ENCODE results near the gene ZNF275.

Gene ZNF275

GRCh38 chrX:153357877-153358276, 23.9 kb downstream of the ZNF275 start:
- WGBS, 2 donors (ENCODE audit: extremely low coverage in 2 of 2, insufficient read length in 2 of 2, insufficient replicate concordance in 1 of 2), result no CpG with 5 or more reads among the region's 1 CpG
- Histone ChIP-seq H2BK12ac (ENCODE audit: low read length) (no peak overlapping the region), H2BK5ac (ENCODE audit: low read length) (no peak overlapping the region), H2BK120ac (ENCODE audit: low read depth, low read length) (no peak overlapping the region), H3K14ac (ENCODE audit: low read length) (no peak overlapping the region), H3K4me1 (ENCODE audit: control insufficient read depth in 2 of 2, insufficient read depth in 1 of 2, low read depth in 1 of 2, low read length in 2 of 2) (no peaks in the 10 kb centered on the region), H4K91ac (ENCODE audit: low read depth, low read length, poor library complexity) (no peak overlapping the region), H3K9ac (ENCODE audit: low read depth, low read length, poor library complexity) (no peak overlapping the region), H3K18ac (ENCODE audit: low read length) (no peak overlapping the region), H3K9me3 (replicated peaks in 1 of 2; ENCODE audit: control insufficient read depth in 2 of 2, insufficient read depth in 1 of 2, low read depth in 1 of 2, low read length in 2 of 2) (no peaks in the 10 kb centered on the region), H3K27me3 (ENCODE audit: control insufficient read depth in 3 of 3, insufficient read depth in 3 of 3, low read depth in 1 of 3, low read length in 3 of 3) (peaks cover 0 to 10% (median 0%) of the 10 kb centered on the region in 3 experiments), H3K23ac (ENCODE audit: low read depth, low read length, poor library complexity) (no peak overlapping the region), H3K36me3 (replicated peaks in 1 of 2; ENCODE audit: control insufficient read depth in 2 of 2, insufficient read depth in 2 of 2, low read length in 2 of 2) (no peaks in the 10 kb centered on the region), H3K4ac (ENCODE audit: low read length) (no peak overlapping the region), H2AFZ (ENCODE audit: low read length) (no peak overlapping the region), H3K27ac (replicated peaks; ENCODE audit: low read length) (no peak overlapping the region), H2BK15ac (ENCODE audit: low read length) (no peak overlapping the region), H4K8ac (ENCODE audit: low read depth, low read length) (no peak overlapping the region), H3K4me3 (ENCODE audit: low read length in 2 of 2) (no peak overlapping the region), H2AK5ac (ENCODE audit: low read depth, low read length) (no peak overlapping the region), H3K79me1 (ENCODE audit: low read depth, low read length) (no peaks in the 10 kb centered on the region), H3K4me2 (ENCODE audit: insufficient read depth, low read length, poor library complexity, severe bottlenecking) (no peak overlapping the region)
- no peak for DNase-seq (ENCODE audit: low spot score)

- H3K4me3 ChIP-seq (ENCODE audit: low read length in 2 of 2), result no peak overlapping the region
- H2AFZ ChIP-seq (ENCODE audit: low read length), result no peak overlapping the region
- H2BK15ac ChIP-seq (ENCODE audit: low read length), result no peak overlapping the region
- H3K27me3 ChIP-seq (ENCODE audit: control insufficient read depth in 3 of 3, insufficient read depth in 3 of 3, low read depth in 1 of 3, low read length in 3 of 3), result no peaks in the 10 kb centered on the region
- no peak overlapping the region for H3K23ac ChIP-seq (ENCODE audit: low read depth, low read length, poor library complexity)
- no peak overlapping the region for H4K8ac ChIP-seq (ENCODE audit: low read depth, low read length)
- H3K4me1 ChIP-seq (ENCODE audit: control insufficient read depth in 2 of 2, insufficient read depth in 1 of 2, low read depth in 1 of 2, low read length in 2 of 2), result no peaks in the 10 kb centered on the region
- H2BK120ac ChIP-seq (ENCODE audit: low read depth, low read length), result no peak overlapping the region
- no peak overlapping the region for H3K9ac ChIP-seq (ENCODE audit: low read depth, low read length, poor library complexity)
- no peak overlapping the region for H2AK5ac ChIP-seq (ENCODE audit: low read depth, low read length)
- H3K27ac ChIP-seq (replicated peaks; ENCODE audit: low read length), result no peak overlapping the region
- no peak overlapping the region for H3K4me2 ChIP-seq (ENCODE audit: insufficient read depth, low read length, poor library complexity, severe bottlenecking)
- no peak overlapping the region for H3K14ac ChIP-seq (ENCODE audit: low read length)
- H2BK12ac ChIP-seq (ENCODE audit: low read length), result no peak overlapping the region
- H3K4ac ChIP-seq (ENCODE audit: low read length), result no peak overlapping the region
- WGBS, 2 donors (ENCODE audit: extremely low coverage in 2 of 2, insufficient read length in 2 of 2, insufficient replicate concordance in 1 of 2), result no CpG with 5 or more reads among the region's 2 CpGs
- H4K91ac ChIP-seq (ENCODE audit: low read depth, low read length, poor library complexity), result no peak overlapping the region
- DNase-seq (ENCODE audit: low spot score), result no peak
- H3K79me1 ChIP-seq (ENCODE audit: low read depth, low read length), result no peaks in the 10 kb centered on the region
- no peak overlapping the region for H2BK5ac ChIP-seq (ENCODE audit: low read length)
- H3K36me3 ChIP-seq (replicated peaks in 1 of 2; ENCODE audit: control insufficient read depth in 2 of 2, insufficient read depth in 2 of 2, low read length in 2 of 2), result no peaks in the 10 kb centered on the region
- H3K18ac ChIP-seq (ENCODE audit: low read length), result no peak overlapping the region
- H3K9me3 ChIP-seq (replicated peaks in 1 of 2; ENCODE audit: control insufficient read depth in 2 of 2, insufficient read depth in 1 of 2, low read depth in 1 of 2, low read length in 2 of 2), result no peaks in the 10 kb centered on the region
These were observed 27.9 kb downstream of the ZNF275 start for GRCh38 chrX:153361781-153362397.

- no peak overlapping the region for H3K9ac ChIP-seq (ENCODE audit: low read depth, low read length, poor library complexity)
- no peak overlapping the region for H3K27ac ChIP-seq (replicated peaks; ENCODE audit: low read length)
- DNase-seq (ENCODE audit: low spot score), result no peak
- no peak overlapping the region for H3K23ac ChIP-seq (ENCODE audit: low read depth, low read length, poor library complexity)
- H3K79me1 ChIP-seq (ENCODE audit: low read depth, low read length), result no peaks in the 10 kb centered on the region
- no peaks in the 10 kb centered on the region for H3K9me3 ChIP-seq (replicated peaks in 1 of 2; ENCODE audit: control insufficient read depth in 2 of 2, insufficient read depth in 1 of 2, low read depth in 1 of 2, low read length in 2 of 2)
- no peak overlapping the region for H2BK12ac ChIP-seq (ENCODE audit: low read length)
- no peak overlapping the region for H2AFZ ChIP-seq (ENCODE audit: low read length)
- H3K4me3 ChIP-seq (ENCODE audit: low read length in 2 of 2), result no peak overlapping the region
- no peak overlapping the region for H3K4ac ChIP-seq (ENCODE audit: low read length)
- no CpG with 5 or more reads among the region's 4 CpGs for WGBS, 2 donors (ENCODE audit: extremely low coverage in 2 of 2, insufficient read length in 2 of 2, insufficient replicate concordance in 1 of 2)
- H4K91ac ChIP-seq (ENCODE audit: low read depth, low read length, poor library complexity), result no peak overlapping the region
- peaks cover 0 to 8% (median 0%) of the 10 kb centered on the region in 3 experiments for H3K27me3 ChIP-seq (ENCODE audit: control insufficient read depth in 3 of 3, insufficient read depth in 3 of 3, low read depth in 1 of 3, low read length in 3 of 3)
- H3K14ac ChIP-seq (ENCODE audit: low read length), result no peak overlapping the region
- H2AK5ac ChIP-seq (ENCODE audit: low read depth, low read length), result no peak overlapping the region
- no peak overlapping the region for H4K8ac ChIP-seq (ENCODE audit: low read depth, low read length)
- no peak overlapping the region for H2BK5ac ChIP-seq (ENCODE audit: low read length)
- no peak overlapping the region for H2BK120ac ChIP-seq (ENCODE audit: low read depth, low read length)
- H3K4me1 ChIP-seq (ENCODE audit: control insufficient read depth in 2 of 2, insufficient read depth in 1 of 2, low read depth in 1 of 2, low read length in 2 of 2), result no peaks in the 10 kb centered on the region
- H2BK15ac ChIP-seq (ENCODE audit: low read length), result no peak overlapping the region
- H3K4me2 ChIP-seq (ENCODE audit: insufficient read depth, low read length, poor library complexity, severe bottlenecking), result no peak overlapping the region
- no peak overlapping the region for H3K18ac ChIP-seq (ENCODE audit: low read length)
- H3K36me3 ChIP-seq (replicated peaks in 1 of 2; ENCODE audit: control insufficient read depth in 2 of 2, insufficient read depth in 2 of 2, low read length in 2 of 2), result no peaks in the 10 kb centered on the region
These were observed 31.7 kb downstream of the ZNF275 start for GRCh38 chrX:153365670-153366069.

- Histone ChIP-seq H3K23ac (ENCODE audit: low read depth, low read length, poor library complexity) (no peak overlapping the region), H3K27ac (replicated peaks; ENCODE audit: low read length) (no peak overlapping the region), H3K9ac (ENCODE audit: low read depth, low read length, poor library complexity) (no peak overlapping the region), H2AFZ (ENCODE audit: low read length) (no peak overlapping the region), H2AK5ac (ENCODE audit: low read depth, low read length) (no peak overlapping the region), H2BK12ac (ENCODE audit: low read length) (no peak overlapping the region), H3K27me3 (ENCODE audit: control insufficient read depth in 3 of 3, insufficient read depth in 3 of 3, low read depth in 1 of 3, low read length in 3 of 3) (peaks cover 0 to 10% (median 0%) of the 10 kb centered on the region in 3 experiments), H3K79me1 (ENCODE audit: low read depth, low read length) (no peaks in the 10 kb centered on the region), H4K91ac (ENCODE audit: low read depth, low read length, poor library complexity) (no peak overlapping the region), H3K4me2 (ENCODE audit: insufficient read depth, low read length, poor library complexity, severe bottlenecking) (no peak overlapping the region), H3K18ac (ENCODE audit: low read length) (no peak overlapping the region), H3K14ac (ENCODE audit: low read length) (no peak overlapping the region), H2BK5ac (ENCODE audit: low read length) (no peak overlapping the region), H3K36me3 (replicated peaks in 1 of 2; ENCODE audit: control insufficient read depth in 2 of 2, insufficient read depth in 2 of 2, low read length in 2 of 2) (no peaks in the 10 kb centered on the region), H3K4me1 (ENCODE audit: control insufficient read depth in 2 of 2, insufficient read depth in 1 of 2, low read depth in 1 of 2, low read length in 2 of 2) (no peaks in the 10 kb centered on the region), H2BK120ac (ENCODE audit: low read depth, low read length) (no peak overlapping the region), H3K9me3 (replicated peaks in 1 of 2; ENCODE audit: control insufficient read depth in 2 of 2, insufficient read depth in 1 of 2, low read depth in 1 of 2, low read length in 2 of 2) (no peaks in the 10 kb centered on the region), H4K8ac (ENCODE audit: low read depth, low read length) (no peak overlapping the region), H3K4me3 (ENCODE audit: low read length in 2 of 2) (no peak overlapping the region), H3K4ac (ENCODE audit: low read length) (no peak overlapping the region), H2BK15ac (ENCODE audit: low read length) (no peak overlapping the region)
- no peak for DNase-seq (ENCODE audit: low spot score)
- no CpG with 5 or more reads among the region's 3 CpGs for WGBS, 2 donors (ENCODE audit: extremely low coverage in 2 of 2, insufficient read length in 2 of 2, insufficient replicate concordance in 1 of 2)
These were observed 32.2 kb downstream of the ZNF275 start for GRCh38 chrX:153366119-153366518.

Data from neuronal stem cell (in vitro differentiated cells).